Astrocyte (in vitro differentiated cells and primary cell): Measurements from ENCODE around the gene CDH13. TPM values are rescaled to one million over a fixed set of nuclear protein-coding genes. Genes with fewer than 3 reads are reported as not detected.

Source experiments
- DNase-seq: peaks from one replicate; pipeline ENCODE4 v3.0.0-alpha.2; 2010; ENCODE audit warnings: low read depth
- FAIRE-seq: peaks from 2 replicates; lab custom pipeline; 2011; peaks lifted over from hg19 to GRCh38; lab: Jason Lieb, UNC
- H2AFZ ChIP-seq: 2 replicates; pipeline ENCODE4 v1.6.0; 2012; ENCODE audit warnings: low read depth, low read length, inconsistent platforms
- H3K27ac ChIP-seq: 2 replicates; pipeline ENCODE4 v1.5.1; 2011; ENCODE audit warnings: low read depth, low read length, inconsistent platforms
- H3K27me3 ChIP-seq: 2 replicates; pipeline ENCODE4 v1.6.0; 2011; ENCODE audit warnings: low read length, inconsistent platforms; ENCODE audit not compliant: insufficient read depth
- H3K36me3 ChIP-seq: 2 replicates; pipeline ENCODE4 v1.5.1; 2011; ENCODE audit warnings: low read length, inconsistent platforms; ENCODE audit not compliant: insufficient read depth
- H3K4me1 ChIP-seq: 2 replicates; pipeline ENCODE4 v1.5.1; 2011; ENCODE audit warnings: low read length, inconsistent platforms; ENCODE audit not compliant: insufficient read depth
- H3K4me2 ChIP-seq: 2 replicates; pipeline ENCODE4 v1.6.0; 2012; ENCODE audit warnings: low read length, inconsistent platforms
- H3K4me3 ChIP-seq: 2 replicates; pipeline ENCODE4 v1.5.1; 2011; ENCODE audit warnings: low read depth, mild to moderate bottlenecking, low read length, inconsistent platforms; ENCODE audit not compliant: insufficient read depth
- H3K79me2 ChIP-seq: 2 replicates; pipeline ENCODE4 v1.6.0; 2012; ENCODE audit warnings: mild to moderate bottlenecking, low read length, inconsistent platforms; ENCODE audit not compliant: insufficient read depth
- H3K9ac ChIP-seq: 2 replicates; pipeline ENCODE4 v1.6.0; 2012; ENCODE audit warnings: mild to moderate bottlenecking, low read length, inconsistent platforms
- H3K9me3 ChIP-seq: 2 replicates; pipeline ENCODE4 v1.5.1; 2012; ENCODE audit warnings: low read depth, mild to moderate bottlenecking, low read length, inconsistent platforms; ENCODE audit not compliant: insufficient read depth
- H4K20me1 ChIP-seq: 2 replicates; pipeline ENCODE4 v1.6.0; 2012; ENCODE audit warnings: low read length, inconsistent platforms; ENCODE audit not compliant: insufficient read depth
- H3K27ac Mint-ChIP-seq: one replicate; pipeline ENCODE4 v1.8.0; 2021; ENCODE audit warnings: mild to moderate bottlenecking, mixed read lengths; ENCODE audit not compliant: unreplicated experiment
- H3K27me3 Mint-ChIP-seq: one replicate; pipeline ENCODE4 v1.8.0; 2021; ENCODE audit warnings: low read depth, mixed read lengths; ENCODE audit not compliant: unreplicated experiment
- H3K36me3 Mint-ChIP-seq: one replicate; pipeline ENCODE4 v1.8.0; 2021; ENCODE audit warnings: low read depth, mixed read lengths; ENCODE audit not compliant: unreplicated experiment
- H3K4me1 Mint-ChIP-seq: one replicate; pipeline ENCODE4 v1.8.0; 2021; ENCODE audit warnings: low read depth, mixed read lengths; ENCODE audit not compliant: unreplicated experiment
- H3K4me3 Mint-ChIP-seq: one replicate; pipeline ENCODE4 v1.8.0; 2021; ENCODE audit warnings: mild to moderate bottlenecking, moderate library complexity, mixed read lengths; ENCODE audit not compliant: unreplicated experiment
- H3K9me3 Mint-ChIP-seq: one replicate; pipeline ENCODE4 v1.8.0; 2021; ENCODE audit warnings: mild to moderate bottlenecking, mixed read lengths; ENCODE audit not compliant: unreplicated experiment
- CTCF ChIP-seq: IDR thresholded peaks from 2 replicates; pipeline ENCODE4 v1.5.1; 2011; ENCODE audit warnings: low read depth, mild to moderate bottlenecking, inconsistent platforms, low read length, moderate library complexity; ENCODE audit not compliant: insufficient read depth
- EZH2 ChIP-seq: IDR thresholded peaks from 2 replicates; pipeline ENCODE4 v1.6.1; 2012; ENCODE audit warnings: mild to moderate bottlenecking, low read length, inconsistent platforms; ENCODE audit not compliant: insufficient read depth
- total RNA-seq: library from RNA; stranded (reverse); gene quantifications from 2 replicates; pipeline ENCODE4 v1.2.1, GENCODE V29; 2021

The CDH13 gene
- total RNA-seq, 1 donor from 2014 or later, result 41.7 TPM

GRCh38 chr16:83174671-83175070 lies 547.9 kb downstream of the CDH13 start:
- Histone ChIP-seq H3K27ac (no peak overlapping the region), H3K27me3 (no peaks in the 10 kb centered on the region), H3K4me2 (no peak overlapping the region), H4K20me1 (no peaks in the 10 kb centered on the region), H3K79me2 (no peaks in the 10 kb centered on the region), H3K4me1 (no peaks in the 10 kb centered on the region), H3K4me3 (no peak overlapping the region), H3K9ac (no peak overlapping the region), H2AFZ (no peak overlapping the region), H3K36me3 (no peaks in the 10 kb centered on the region), H3K9me3 (no peaks in the 10 kb centered on the region)
- FAIRE-seq (no peak), DNase-seq (no peak)
- H3K27me3 Mint-ChIP-seq, result no peaks in the 10 kb centered on the region
- TF ChIP-seq CTCF (no peak), EZH2 (no peak)
- H3K4me3 Mint-ChIP-seq, result no peak overlapping the region
- H3K27ac Mint-ChIP-seq, result no peak overlapping the region
- no peaks in the 10 kb centered on the region for H3K4me1 Mint-ChIP-seq
- no peaks in the 10 kb centered on the region for H3K9me3 Mint-ChIP-seq
- no peaks in the 10 kb centered on the region for H3K36me3 Mint-ChIP-seq

- H3K27ac Mint-ChIP-seq, result no peak overlapping the region
- FAIRE-seq (no peak), DNase-seq (no peak)
- no peaks in the 10 kb centered on the region for H3K36me3 ChIP-seq
- H3K4me3 Mint-ChIP-seq, result no peak overlapping the region
- no peaks in the 10 kb centered on the region for H3K36me3 Mint-ChIP-seq
- H3K4me2 ChIP-seq, result no peak overlapping the region
- TF ChIP-seq CTCF (no peak), EZH2 (no peak)
- no peaks in the 10 kb centered on the region for H3K9me3 Mint-ChIP-seq
- H4K20me1 ChIP-seq, result no peaks in the 10 kb centered on the region
- no peaks in the 10 kb centered on the region for H3K4me1 Mint-ChIP-seq
- H3K9ac ChIP-seq, result no peak overlapping the region
- H3K4me1 ChIP-seq, result no peaks in the 10 kb centered on the region
- peaks cover 4% of the 10 kb centered on the region for H3K27me3 Mint-ChIP-seq
- no peaks in the 10 kb centered on the region for H3K9me3 ChIP-seq
- H3K27me3 ChIP-seq, result no peaks in the 10 kb centered on the region
- H2AFZ ChIP-seq, result no peak overlapping the region
- no peak overlapping the region for H3K4me3 ChIP-seq
- no peaks in the 10 kb centered on the region for H3K79me2 ChIP-seq
- no peak overlapping the region for H3K27ac ChIP-seq
These were observed 550.0 kb downstream of the CDH13 start for GRCh38 chr16:83176802-83177201.

GRCh38 chr16:83185902-83186301 lies 559.1 kb downstream of the CDH13 start:
- no peak for DNase-seq
- Histone ChIP-seq H3K36me3 (no peaks in the 10 kb centered on the region), H3K27ac (no peak overlapping the region), H3K9me3 (no peaks in the 10 kb centered on the region), H3K4me2 (no peak overlapping the region), H4K20me1 (peaks cover 20% of the 10 kb centered on the region), H2AFZ (no peak overlapping the region), H3K4me3 (no peak overlapping the region), H3K27me3 (no peaks in the 10 kb centered on the region), H3K4me1 (peaks cover 8% of the 10 kb centered on the region), H3K9ac (no peak overlapping the region), H3K79me2 (no peaks in the 10 kb centered on the region)
- Mint-ChIP-seq H3K27me3 (peaks cover 8% of the 10 kb centered on the region), H3K27ac (no peak overlapping the region), H3K4me3 (no peak overlapping the region), H3K36me3 (no peaks in the 10 kb centered on the region), H3K9me3 (no peaks in the 10 kb centered on the region), H3K4me1 (peaks cover 9% of the 10 kb centered on the region)
- FAIRE-seq, result no peak
- TF ChIP-seq CTCF, result no peak
- no peak for TF ChIP-seq EZH2
